Psoas muscle (tissue), 8 donors: ENCODE measurements around the gene CCT5. TPM values are rescaled to one million over a fixed set of nuclear protein-coding genes. Genes with fewer than 3 reads are reported as not detected.

Experiments used
- ATAC-seq, 4 donors: fragments of 200-7000 bp; cut with Tn5 transposase; one replicate each; pipeline ENCODE4 v1.9.1; 2020; ENCODE audit warnings: moderate library complexity in 3 of 4, mild to moderate bottlenecking in 2 of 4
- DNase-seq, 2 donors: peaks; one replicate each; pipeline ENCODE4 v3.0.0-alpha.2; 2020
- H3K27ac ChIP-seq: fragments of 200-600 bp; one replicate; pipeline ENCODE4 v1.8.0; 2022
- H3K27me3 ChIP-seq, 3 donors: fragments of 200-600 bp in 1 of 3; one replicate each; pipeline versions ENCODE4 v1.6.1 to v1.8.0; 2013 to 2022; ENCODE audit warnings: low read length in 2 of 3, mild to moderate bottlenecking in 2 of 3, moderate library complexity in 1 of 3; ENCODE audit not compliant: insufficient read depth in 3 of 3
- H3K36me3 ChIP-seq, 2 donors: fragments of 200-600 bp in 1 of 2; one replicate each; pipeline versions ENCODE4 v1.6.1 to v1.8.0; 2013 to 2022; ENCODE audit warnings: low read depth in 1 of 2, mild to moderate bottlenecking in 1 of 2, moderate library complexity in 1 of 2; ENCODE audit not compliant: insufficient read depth in 1 of 2
- H3K4me1 ChIP-seq: fragments of 200-600 bp; one replicate; pipeline ENCODE4 v1.8.0; 2022
- H3K4me3 ChIP-seq: fragments of 200-600 bp; one replicate; pipeline ENCODE4 v1.8.0; 2022; ENCODE audit warnings: mild to moderate bottlenecking
- H3K9me3 ChIP-seq: fragments of 200-600 bp; one replicate; pipeline ENCODE4 v1.8.0; 2022
- WGBS, 3 donors: extraction: QIAGEN DNeasy Blood & Tissue Kit; methylation state at CpG; one replicate each; pipeline versions ENCODE4 v1.1.6 to v1.1.7; 2013; 5-methylcytosine and 5-hydroxymethylcytosine counted together
- intact Hi-C, 2 donors: fragments of 100-400 bp; cut with DNase I; formaldehyde crosslinking; loops; one replicate each; pipeline versions ENCODE4 v1.11.0 to v1.14.2; 2022
- polyA plus RNA-seq, 3 donors: library from polyadenylated mRNA; stranded (reverse); fragments of 200-250 nt; gene quantifications; one replicate each; pipeline ENCODE4 v1.2.3, GENCODE V29; 2013
- total RNA-seq, 4 donors: library from RNA; stranded (reverse); fragmentation: NEBNext Ultra II Directional in 2 of 4; extraction: Animal tissue kit (Norgen Biotek cat#: 25700) in 2 of 4; gene quantifications; one replicate each; pipeline versions ENCODE4 v1.2.1 to v1.2.4, GENCODE V29; 2021 to 2023
- TF ChIP-seq, protein P1 (sequence below): fragments of 200-600 bp; IDR thresholded peaks from one replicate; pipeline ENCODE4 v1.8.0; 2022; ENCODE audit warnings: antibody characterized with exemption
- donor health status: healthy with polysubstance abuse.
- donor health status: DM: no; HTN: no; CAD: no; lungs with moderate emphysema.
- donor health status: Bipolar disorder and iron deficiency.
- donor health status: healthy.
- donor health status: DM: yes; HTN: yes; CAD: no.
- donor health status: DM: no; HTN: no; CAD: no.
- donor health status: DM: no; HTN: no; CAD: no.
- donor health status: DM: yes; HTN: yes; CAD: no.

Gene CCT5
- total and polyA plus RNA-seq, 7 donors, result 150 to 454 (median 209) TPM

DNA sequence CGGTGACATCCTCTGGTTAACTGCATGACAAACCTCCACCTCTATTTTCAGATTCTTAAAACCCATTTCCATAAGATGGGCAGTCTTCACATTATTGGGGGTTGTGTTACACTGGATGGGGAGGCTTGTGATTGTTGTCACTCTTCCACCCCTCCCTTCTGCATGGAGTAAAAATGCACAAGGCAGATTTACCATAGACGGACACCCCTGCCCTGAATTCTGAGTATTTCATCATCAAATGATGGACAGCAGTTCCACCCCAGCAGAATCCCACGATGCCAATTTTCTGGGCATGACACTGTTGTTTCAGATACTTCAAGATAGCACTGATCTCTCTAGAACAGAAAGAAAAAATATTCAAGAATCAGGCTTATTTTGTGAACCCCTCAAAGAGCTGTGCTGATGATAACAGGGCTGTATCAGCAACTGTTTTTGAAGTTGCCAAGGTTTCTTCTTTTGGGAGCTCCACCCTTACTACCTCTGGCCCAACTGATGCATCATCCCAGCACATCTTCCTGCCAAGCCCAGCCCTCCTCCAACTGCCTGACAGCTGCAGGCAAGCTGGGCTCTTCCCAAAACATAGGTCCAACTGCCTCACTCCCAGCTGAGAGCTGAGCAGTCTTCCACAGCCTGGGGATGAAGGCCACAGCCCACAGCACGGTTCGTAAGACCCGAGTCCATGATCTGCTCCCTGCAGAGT, 36.2 kb downstream of the CCT5 start:
- H3K4me1 ChIP-seq, result peaks cover 48% of the 10 kb centered on the region
- peaks cover 0 to 27% of the 10 kb centered on the region in 2 donors for H3K36me3 ChIP-seq
- DNase-seq (peak; percentile 60 to 83), ATAC-seq (peak; percentile 38 to 63 (median 54))
- WGBS, 3 donors, result 32 to 39% (median 35%) methylated on average over 6 of the region's 6 CpGs
- no peaks in the 10 kb centered on the region for H3K27me3 ChIP-seq
- TF ChIP-seq, protein P1, sequence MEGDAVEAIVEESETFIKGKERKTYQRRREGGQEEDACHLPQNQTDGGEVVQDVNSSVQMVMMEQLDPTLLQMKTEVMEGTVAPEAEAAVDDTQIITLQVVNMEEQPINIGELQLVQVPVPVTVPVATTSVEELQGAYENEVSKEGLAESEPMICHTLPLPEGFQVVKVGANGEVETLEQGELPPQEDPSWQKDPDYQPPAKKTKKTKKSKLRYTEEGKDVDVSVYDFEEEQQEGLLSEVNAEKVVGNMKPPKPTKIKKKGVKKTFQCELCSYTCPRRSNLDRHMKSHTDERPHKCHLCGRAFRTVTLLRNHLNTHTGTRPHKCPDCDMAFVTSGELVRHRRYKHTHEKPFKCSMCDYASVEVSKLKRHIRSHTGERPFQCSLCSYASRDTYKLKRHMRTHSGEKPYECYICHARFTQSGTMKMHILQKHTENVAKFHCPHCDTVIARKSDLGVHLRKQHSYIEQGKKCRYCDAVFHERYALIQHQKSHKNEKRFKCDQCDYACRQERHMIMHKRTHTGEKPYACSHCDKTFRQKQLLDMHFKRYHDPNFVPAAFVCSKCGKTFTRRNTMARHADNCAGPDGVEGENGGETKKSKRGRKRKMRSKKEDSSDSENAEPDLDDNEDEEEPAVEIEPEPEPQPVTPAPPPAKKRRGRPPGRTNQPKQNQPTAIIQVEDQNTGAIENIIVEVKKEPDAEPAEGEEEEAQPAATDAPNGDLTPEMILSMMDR, result no peak
- H3K4me3 ChIP-seq, result peak overlapping the region; percentile 42
- intact Hi-C loops, result loop anchor here (5.0 to 10.0 kb wide), 2 partner anchors 66 to 78 kb away; partner anchors contain the start of gene MARCHF6 (in 1 of the 2)
- no peaks in the 10 kb centered on the region for H3K9me3 ChIP-seq
- H3K27ac ChIP-seq, result peak overlapping the region; percentile 95

DNA sequence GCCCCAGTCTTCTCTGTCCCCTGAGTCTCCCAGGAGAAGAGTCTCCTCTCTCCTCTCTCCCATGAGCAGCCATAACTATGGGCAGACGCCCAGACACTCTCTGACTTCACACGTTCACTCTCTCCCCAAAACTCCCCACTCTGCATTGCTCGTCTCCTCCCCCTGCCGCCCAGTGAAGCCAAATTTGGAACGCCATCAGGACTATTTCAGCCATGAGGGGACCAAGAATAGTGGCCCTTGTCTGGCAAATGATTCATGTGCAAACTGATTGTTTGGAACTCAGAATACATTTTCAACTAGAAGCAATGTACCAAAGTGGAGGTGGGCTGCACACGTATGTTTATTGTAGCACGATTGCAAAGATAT, 36.8 kb downstream of the CCT5 start:
- TF ChIP-seq, protein P1, result no peak
- Histone ChIP-seq H3K27me3 (no peaks in the 10 kb centered on the region), H3K9me3 (no peaks in the 10 kb centered on the region), H3K4me1 (peaks cover 48% of the 10 kb centered on the region), H3K4me3 (peak overlapping the region; percentile 42), H3K36me3 (peaks cover 0 to 22% of the 10 kb centered on the region in 2 donors), H3K27ac (peak overlapping the region; percentile 95)
- DNase-seq (no peak), ATAC-seq (no peak)
- 32 to 54% (median 36%) methylated on average over 7 of the region's 7 CpGs for WGBS, 3 donors
- intact Hi-C loops, result loop anchor here (5.0 to 10.0 kb wide), 2 partner anchors 65 to 78 kb away; partner anchors contain the start of gene MARCHF6 (in 1 of the 2)

- intact Hi-C loops, result loop anchor here (5.0 to 10.0 kb wide), 2 partner anchors 64 to 76 kb away; partner anchors contain the start of gene MARCHF6 (in 1 of the 2)
- Histone ChIP-seq H3K27me3 (no peaks in the 10 kb centered on the region), H3K4me1 (peaks cover 48% of the 10 kb centered on the region), H3K9me3 (no peaks in the 10 kb centered on the region), H3K36me3 (peaks cover 0 to 18% of the 10 kb centered on the region in 2 donors), H3K4me3 (peak overlapping the region; percentile 45), H3K27ac (peak overlapping the region; percentile 95)
- DNase-seq (peak; percentile 82 to 95), ATAC-seq (peak; percentile 81 to 88 (median 85))
- TF ChIP-seq, protein P1, result no peak
- WGBS, 3 donors, result 24 to 37% (median 24%) methylated on average over 13 of the region's 13 CpGs
Measured at GRCh38 chr5:10288592-10289219, 38.6 kb downstream of the CCT5 start.

- H3K27me3 ChIP-seq, result no peaks in the 10 kb centered on the region
- H3K9me3 ChIP-seq, result no peaks in the 10 kb centered on the region
- peaks cover 45% of the 10 kb centered on the region for H3K4me1 ChIP-seq
- peaks cover 0 to 18% of the 10 kb centered on the region in 2 donors for H3K36me3 ChIP-seq
- peak; percentile 54 to 80 for DNase-seq
- TF ChIP-seq, protein P1, result no peak
- intact Hi-C loops, result loop anchor here (5.0 to 10.0 kb wide), 2 partner anchors 63 to 75 kb away; partner anchors contain the start of gene MARCHF6 (in 1 of the 2)
- peak overlapping the region; percentile 45 for H3K4me3 ChIP-seq
- ATAC-seq, result peak; percentile 71 to 82 (median 76)
- peak overlapping the region; percentile 95 for H3K27ac ChIP-seq
- WGBS, 3 donors, result 22 to 27% (median 23%) methylated on average over 6 of the region's 6 CpGs
Measured at GRCh38 chr5:10289353-10289752, 39.3 kb downstream of the CCT5 start.
